CD4-positive, alpha-beta T cell treated with Interleukin-6 for 4 hours (primary cell): Measurements from ENCODE around the gene MAP3K10.

Experiments used
- DNase-seq: peaks from one replicate; pipeline ENCODE4 v3.0.0-alpha.2; 2020; ENCODE audit warnings: mixed read lengths

Gene MAP3K10

DNA sequence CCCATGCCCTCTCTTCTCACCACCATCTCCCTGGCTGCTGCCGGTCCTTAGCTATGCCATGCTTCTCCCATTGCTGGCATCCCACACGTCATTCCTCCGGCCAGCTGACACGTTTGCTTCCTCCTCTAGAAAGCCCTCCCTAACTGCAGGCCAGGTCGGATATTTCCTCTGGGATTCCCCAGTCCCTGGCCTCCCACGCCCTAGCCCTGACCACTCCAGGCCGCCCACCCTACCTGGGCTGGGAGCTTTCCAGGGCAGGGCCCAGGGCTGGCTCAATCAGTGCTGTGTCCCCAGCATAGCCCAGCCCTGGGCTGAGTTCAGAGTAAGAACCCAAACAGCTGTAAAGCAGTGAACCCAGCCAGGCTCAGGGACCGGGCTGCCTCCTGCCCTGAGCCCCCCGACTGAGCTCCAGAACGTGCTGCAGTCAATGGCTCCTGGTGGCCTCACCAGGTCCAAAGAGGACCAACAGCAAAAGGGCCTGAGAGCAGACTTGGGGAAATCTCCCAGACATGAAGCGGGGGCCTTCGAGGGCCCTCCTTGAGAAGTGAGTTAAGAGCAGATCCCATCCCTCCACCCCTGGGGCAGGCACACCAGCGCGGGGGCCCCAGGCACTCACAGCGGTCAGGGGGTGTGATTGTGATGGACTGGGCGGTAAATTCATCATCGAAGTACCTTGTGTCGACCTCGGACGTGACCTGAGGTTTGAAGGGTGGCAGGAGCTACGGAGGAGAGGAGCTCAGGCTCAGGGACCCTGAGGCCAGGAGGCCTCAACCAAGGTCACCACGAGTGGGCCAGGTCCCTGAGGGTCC, 43.4 kb downstream of the MAP3K10 start:
- DNase-seq: no peak

DNA sequence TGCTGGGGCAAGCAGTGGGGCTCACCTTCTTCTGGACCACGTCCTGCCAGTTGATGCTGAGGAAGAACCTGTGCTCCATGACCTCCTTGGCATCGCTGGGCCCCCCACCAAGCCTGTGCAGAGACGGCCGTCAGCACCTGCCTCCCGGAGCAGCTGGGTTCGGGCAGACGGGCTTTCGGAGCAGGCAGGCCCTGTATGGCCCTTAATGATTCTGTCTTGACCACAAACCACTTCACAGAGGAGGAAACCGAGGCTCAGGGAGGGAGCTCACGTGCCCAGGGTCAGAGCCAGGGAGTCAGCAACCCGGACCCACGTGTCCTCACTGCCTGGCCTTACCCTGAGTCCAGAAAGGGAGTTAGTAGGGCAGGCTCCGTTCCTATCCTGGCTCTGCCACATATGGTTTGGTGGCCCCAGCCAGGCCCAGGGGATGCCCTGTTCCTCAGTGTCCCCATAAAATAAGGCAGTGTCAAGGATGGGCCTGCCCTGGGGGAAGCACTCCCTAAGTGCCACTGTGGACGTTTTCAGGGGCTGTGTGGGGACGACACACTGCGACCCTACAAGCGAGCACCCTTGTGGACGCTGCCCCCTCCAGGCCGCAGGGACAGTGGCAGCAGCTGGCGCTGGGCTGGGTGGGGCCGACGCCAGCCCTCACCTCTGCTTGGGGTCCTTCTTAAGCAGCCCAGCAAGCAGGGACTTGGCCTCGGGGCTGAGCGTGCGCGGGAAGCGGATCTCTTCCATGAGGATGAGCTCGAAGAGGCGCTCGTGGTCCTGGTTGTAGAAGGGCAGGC, 44.2 kb downstream of the MAP3K10 start:
- no peak for DNase-seq

DNA sequence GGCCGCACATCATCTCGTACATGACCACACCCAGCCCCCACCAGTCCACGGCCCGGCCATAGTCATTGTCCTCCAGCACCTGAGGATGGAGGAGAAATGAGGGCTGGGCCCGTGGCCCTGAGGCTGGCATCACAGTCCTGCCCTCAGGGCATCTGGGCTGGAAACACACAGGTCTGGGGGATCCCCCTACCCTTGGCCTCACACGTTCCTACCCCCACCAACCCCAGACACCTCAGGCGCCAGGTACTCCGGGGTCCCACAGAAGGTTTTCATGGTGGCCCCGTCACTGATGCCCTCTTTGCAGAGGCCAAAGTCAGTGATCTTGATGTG, 44.8 kb downstream of the MAP3K10 start:
- no peak for DNase-seq

DNA sequence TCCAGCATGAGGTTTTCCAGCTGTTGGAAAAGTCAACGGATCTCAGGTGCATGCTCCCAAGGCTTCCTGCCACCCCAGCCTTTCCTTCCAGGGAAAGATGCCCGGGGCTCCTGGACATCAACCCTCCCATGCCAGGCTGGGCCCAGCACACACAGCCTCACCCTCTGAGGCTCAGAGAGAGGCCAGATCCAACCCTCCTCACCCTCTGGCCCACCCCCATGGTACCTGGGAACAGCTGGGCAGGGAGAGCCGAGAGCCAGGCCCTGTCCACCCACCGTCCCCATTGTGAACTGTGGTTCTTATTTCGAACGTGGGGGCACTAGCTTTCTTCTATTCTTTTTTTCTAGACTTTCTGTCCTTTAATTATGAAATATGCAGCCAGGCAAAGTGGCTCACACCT, 45.1 kb downstream of the MAP3K10 start:
- DNase-seq: no peak

DNA sequence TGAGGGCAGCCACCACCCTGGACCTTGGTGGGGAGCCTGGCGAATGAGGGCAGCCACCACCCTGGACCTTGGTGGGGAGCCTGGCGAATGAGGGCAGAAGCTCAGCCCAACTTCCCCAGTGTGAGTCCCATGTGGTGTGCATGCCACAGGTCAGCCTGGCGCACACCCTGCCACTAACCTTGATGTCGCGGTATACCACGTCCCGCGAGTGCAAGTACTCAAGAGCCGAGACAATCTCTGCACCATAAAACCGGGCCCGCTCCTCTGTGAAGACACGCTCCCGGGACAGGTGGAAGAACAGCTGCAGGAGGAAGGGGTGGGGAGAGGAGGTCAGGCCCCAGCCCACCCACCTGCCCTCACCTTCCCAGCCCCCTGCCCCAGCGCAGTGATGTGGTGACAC, 46.6 kb downstream of the MAP3K10 start:
- DNase-seq: no peak

DNA sequence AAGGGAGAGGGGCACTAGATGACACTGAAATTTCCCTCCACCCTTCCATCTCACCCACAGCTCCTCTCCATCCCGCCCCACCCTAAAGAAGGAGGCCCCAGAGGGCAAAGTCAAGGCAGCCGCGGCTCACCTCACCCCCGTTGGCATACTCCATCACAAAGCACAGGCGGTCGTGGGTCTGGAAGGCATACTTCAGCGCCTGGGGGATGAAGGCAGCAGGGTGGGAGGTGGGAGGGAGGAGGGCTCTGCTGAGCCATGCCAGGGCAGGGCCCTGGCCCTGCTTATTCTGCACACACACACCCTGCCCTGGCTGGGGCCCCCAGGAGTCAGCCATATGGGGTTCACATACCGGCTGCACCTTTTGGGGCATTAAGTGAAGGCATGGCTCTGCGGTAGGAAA, 47.5 kb downstream of the MAP3K10 start:
- DNase-seq: no peak

DNA sequence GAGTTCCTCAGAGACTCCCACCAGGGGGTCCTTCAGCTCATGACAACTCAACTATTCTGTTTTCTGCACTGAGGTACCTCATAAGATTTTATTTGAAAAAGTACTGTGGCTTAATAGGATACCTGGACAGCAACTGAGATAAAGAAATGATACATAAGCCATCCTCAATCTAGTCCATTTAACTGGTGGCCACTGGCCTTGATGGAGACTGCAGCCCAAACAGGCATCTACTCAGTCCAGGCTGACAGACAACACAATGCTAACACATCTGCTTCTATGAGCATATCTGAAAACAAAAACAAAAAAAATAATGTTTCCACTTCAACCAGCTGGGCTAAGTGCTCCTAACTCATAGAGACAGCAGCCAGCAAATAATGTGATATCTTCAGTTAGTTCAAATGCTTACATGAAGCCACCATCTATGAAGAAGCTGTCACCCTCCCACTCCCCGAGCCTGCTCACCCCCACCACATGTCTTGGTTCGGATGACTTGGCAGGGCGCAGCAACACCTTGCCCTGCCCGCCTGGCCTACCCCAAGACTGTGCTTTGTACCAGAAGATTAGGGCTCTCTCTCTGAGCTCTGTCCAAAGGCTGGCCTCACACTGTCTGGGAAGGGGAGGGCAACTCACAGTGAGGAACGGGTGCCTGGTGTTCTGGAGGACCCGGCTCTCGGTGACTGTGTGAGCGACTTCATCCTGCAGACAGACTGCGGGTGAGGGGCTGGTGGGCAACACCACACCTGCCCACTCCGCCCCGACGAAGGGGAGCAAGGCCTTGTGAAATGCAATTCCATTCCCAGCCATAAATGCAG, 48.4 kb downstream of the MAP3K10 start:
- no peak for DNase-seq

DNA sequence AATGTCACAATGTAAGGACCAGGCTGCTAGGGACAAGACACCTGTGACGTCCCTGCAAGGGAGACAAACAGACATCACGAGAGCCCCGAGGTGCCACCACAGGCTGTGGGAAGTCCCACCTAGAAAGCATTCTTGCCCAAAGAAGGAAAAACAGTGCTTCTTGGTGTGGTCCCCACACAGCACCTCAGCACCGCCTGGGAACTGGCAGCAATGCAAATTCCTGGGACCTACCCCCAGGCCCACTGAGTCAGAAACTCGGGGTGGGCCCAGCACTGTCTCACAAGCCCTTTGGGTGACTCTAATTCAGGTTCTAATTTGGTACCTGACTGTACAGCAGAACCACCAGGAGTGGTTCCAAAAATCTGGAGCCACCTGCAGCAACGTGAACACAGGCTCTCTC, 49.1 kb downstream of the MAP3K10 start:
- no peak for DNase-seq

DNA sequence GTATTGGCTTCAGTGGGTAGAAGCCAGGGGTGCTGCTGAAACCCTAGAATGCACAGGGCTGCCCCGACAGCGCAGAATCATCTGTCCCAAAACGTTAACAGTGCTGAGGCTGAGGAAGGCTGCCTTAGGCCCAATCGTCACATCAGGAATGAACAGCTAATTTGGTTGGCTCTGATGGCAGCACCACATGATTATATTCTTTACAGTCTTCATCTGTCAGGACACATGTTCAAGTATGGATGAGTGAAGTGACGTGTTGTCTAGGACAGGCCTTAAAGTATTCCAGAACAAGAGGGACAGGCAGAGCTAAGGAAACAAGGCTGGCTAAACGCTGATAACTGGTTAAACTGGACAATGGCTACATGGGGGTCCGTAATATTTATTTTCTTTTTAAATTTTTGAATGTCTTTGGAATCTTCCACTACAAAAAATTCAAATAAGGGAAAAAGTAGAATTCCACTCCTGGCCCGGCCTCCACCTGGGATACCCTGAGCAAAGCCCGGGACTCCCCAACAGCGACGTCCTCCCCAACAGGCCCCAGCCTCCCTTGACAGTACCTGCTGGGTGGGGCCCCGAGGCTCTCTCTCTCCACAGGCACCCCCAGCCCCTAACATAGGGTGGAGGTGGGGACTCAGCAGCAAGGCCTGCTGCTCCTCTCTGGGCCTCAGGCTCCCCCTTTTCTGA, 50.0 kb downstream of the MAP3K10 start:
- no peak for DNase-seq

DNA sequence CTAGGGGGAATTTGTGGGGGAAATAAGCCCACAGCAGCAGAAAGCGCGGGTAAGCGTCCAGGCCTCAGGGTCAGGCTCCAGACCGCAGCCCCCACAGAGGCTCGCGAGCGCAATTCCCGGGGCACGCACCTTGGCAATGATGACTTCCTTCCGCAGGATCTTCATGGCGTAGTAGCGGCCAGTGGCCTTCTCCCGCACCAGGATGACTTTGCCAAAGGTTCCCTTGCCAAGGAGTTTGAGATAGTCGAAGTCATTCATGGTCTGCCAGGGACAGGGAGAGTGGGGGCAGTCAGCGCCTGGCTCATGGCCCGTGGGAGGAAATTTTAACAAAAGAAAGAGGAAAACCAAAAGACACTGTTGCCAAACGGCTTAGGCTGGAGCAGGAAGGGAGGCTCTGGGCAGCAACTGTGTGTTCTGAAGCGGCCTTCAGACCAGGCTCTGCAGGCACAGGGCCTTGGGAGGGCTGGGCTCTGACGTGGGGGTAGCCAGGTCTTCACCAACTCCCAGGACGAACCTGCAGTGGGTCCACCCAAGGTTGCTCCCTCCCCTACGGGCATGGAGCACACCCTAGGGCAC, 50.7 kb downstream of the MAP3K10 start:
- DNase-seq: no peak

DNA sequence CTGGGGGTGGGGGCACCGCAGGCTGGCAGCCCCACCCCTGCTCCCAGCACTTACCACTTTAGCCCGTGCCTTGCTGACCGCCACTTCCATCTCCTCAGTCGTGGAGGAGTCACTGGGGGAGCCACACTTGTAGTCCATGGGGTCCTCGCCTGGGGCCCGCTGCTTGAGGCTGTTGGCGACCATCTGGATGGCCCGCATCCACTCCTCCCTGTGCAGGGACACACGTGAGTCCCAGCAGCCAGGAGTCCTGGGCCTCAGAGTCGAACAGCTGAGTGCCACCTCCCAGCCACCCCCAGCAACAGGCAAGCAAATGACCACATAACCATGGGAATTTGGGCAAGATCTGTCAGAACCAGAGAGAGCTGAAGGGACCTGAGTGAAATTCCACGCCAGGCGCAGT, 51.3 kb downstream of the MAP3K10 start:
- no peak for DNase-seq

DNA sequence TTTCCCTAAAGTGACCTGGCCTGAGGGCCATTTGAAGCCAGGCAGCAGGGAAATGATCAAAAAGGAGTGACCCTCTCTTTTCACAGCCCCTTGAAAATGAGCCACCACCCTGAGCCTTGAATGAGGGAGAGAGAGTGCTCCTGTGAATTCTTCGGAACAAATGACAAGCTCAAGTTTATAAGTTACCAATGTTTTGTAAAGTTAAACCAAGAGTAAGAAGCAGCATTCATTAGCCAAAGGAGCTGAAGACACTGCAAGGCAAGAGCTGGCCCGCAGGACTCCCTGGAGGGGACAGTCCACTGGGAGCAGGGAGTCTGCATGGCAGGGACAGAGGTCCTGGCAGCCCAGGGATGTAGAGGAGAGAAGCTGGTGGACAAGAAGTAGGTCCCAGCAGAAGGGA, 52.0 kb downstream of the MAP3K10 start:
- DNase-seq: no peak

DNA sequence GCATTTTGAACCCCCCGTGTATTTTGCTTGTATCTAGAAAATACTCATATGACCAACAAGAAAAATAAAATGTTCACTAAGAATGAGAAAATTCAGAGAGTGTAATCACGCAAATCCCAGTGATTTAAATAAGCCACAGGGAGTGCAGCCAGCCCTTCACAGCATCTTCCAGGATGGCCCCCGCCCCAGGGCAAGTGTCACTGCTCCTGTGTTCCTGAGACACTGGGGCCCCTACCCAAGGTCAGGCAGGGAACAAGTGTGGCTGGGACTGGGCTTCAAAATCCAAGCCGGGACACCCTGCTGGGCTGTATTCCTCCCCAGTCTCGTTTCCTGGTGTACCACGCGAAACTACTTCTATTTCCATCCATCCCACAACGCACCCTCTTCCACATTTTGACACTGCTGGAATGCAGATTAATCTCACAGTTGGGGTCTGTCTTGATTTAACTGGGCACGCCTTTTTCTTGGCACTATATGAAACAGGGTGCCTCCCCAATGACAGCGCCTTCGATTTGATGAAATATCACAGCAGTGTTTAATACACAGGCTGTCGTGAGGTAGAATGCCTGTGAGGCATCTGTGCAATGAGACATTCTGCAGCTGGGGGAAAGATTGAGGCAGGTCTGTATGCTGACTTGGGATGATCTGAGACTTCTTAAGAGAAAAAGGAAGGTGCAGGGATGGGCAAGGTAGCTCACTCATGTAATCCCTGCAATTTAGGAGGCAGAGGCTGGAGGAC, 53.5 kb downstream of the MAP3K10 start:
- DNase-seq: no peak

DNA sequence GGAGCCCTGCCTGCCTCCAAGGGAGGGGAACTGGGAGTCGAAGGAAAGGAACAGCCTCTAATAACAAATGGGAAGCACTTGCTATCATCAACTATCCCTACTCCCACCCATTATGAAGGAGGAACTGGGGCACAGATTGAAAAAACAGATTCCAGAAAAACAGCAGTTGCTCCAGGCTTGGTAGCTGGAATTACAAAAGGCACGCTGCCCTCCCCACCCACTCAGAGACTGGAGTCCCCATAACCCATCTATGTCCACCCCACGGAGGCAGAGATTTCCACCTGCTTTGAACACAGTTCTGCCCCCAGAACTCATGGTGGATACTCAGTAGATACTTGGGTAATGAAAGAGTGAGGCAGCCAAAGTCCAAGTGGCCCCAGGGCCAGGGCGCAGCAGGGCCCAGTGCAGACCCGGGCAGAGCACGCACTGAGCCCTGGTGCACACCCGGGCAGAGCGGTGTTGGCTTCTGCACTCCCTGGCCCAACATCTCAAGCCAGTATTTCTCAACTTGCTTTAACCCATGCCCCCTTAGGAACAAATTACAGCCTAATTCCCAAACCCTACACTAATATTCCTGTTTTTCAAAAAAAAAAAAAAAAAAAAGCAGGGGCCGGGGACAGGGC, 54.4 kb downstream of the MAP3K10 start:
- DNase-seq: no peak

DNA sequence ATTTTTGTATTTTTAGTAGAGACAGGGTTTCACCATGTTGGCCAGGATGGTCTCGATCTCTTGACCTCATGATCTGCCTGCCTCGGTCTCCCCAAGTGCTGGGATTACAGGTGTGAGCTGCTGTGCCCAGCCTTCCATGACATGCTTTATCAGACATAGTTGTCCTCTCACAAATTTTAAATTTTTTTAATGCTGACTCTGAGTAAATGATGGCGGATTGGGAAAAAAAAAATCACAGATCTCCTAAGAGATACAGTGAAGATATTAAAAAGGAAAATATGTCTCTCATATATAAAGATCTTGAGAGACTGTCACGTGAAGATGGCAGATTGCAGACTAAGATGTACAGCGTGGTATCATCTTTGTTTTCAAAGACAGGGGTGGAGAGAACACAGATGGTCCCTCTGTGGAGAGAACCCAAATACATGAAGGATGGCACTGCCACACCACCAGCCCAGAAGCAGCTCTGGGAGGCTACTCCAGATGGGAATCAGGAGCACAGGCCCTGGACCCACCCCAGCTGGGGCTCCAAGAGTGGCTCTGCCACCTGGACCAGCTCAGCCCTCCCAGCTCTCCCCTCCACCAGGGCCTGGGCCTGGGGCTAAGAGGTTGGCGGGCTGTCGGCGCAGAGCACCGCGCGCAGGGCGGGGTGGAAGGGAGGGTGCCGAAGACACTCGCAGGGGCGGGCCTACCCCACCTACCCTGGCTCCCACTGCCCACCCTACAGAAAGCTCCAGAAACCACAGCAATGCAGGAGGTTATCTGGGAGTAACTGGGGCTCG, 55.3 kb downstream of the MAP3K10 start:
- no peak for DNase-seq

DNA sequence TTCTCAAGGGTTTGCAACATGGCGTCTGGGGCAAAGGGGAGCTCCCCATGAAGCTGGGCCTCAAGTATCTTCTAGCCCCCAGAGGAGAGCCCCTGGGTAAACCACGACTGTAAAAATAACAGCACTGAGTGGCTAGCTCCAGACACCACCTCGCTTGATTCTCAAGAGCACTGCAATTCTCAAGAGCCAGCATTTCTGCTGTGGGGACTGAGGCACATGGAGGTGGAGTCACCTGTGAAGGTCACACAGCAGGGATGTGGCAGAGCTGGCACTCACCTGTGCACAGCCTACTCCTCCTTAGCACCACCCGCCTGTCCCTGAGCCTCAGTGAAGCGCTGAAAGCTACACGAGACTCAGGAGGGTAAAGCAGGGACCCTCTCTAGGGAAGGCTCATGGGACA, 56.0 kb downstream of the MAP3K10 start:
- DNase-seq: no peak

DNA sequence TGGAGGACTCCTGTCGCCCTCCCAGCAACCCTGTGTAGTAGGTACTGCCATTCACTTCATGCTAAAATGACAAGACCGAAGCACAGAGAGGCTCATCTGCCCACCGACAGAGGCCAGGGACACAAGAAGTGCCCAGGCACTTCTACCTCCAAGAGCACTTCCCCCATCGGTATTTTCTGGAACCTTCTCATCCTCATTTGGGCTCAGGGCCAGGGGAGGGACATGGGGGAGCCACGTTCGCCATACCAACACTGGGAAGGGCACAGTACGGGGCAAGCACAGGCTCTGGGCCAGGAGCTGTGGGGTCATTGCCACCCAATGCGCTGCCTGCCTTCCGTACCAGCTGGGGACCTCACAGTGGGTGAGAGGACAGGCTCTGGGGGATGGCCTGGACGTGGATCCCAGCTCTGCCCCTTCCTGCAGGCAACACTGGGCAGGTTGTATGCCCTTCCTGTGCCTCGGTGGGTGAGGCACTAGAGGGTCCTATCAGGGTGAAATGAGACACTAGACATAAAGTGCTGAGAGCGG, 56.6 kb downstream of the MAP3K10 start:
- DNase-seq: no peak

DNA sequence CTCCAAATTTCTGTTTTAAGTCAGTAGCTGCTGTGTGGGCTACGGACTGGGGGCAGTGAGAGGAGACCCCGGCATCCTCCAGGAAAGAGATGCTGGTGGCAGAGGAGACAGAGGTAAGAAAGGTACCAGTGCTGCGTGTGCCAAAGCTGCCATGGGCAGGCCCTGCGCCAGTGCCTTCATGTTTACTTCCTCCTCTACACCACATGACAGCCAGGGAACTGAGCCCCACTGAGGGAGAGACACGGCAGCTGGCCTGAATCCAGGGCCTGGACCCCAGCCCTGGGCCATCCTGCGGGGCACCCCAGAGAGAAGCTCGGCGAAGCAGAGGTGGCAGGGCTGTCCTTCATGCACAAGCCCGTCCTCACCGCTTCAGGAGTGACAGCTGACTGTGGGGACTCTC, 58.0 kb downstream of the MAP3K10 start:
- no peak for DNase-seq

DNA sequence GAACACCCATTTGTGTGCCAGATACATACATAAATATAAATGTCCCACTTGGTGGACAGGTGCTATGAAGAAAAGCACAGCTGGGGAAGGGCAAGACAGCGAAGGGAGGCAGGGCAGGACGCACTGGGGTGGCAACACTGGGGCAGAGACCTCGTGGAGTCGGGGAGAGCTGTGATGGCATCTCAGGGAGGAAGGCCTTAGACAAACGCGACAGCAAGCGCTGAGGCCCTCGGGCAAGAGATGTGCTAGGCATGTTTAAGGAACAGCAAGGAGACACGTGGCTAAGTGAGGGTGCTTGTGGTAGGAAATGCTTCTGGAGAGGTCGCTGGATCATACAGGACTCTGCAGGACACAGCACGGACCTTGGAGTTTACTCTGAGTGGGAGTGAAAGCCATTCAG, 58.6 kb downstream of the MAP3K10 start:
- DNase-seq: no peak

DNA sequence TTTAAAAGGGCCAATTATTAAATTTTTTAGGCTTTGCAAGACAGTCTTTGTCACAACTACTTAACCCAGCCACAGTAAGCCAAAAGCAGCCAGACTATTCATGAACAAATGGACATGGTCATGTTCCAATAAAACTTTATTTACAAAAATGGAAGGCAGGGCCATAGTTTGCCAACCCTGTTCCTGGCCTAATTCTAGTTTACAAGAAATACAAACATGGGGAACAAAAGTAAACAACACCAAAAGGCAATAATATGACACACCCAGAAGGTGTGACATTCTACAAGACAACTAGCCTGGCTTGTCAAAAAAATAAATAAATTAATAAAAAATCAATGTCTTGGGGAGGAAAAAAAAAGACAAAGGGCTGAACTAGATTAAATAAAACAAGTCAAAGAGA, 60.0 kb downstream of the MAP3K10 start:
- DNase-seq: no peak
